ENCODE data around the gene NGFR. TPM values are rescaled to one million over a fixed set of nuclear protein-coding genes. Genes with fewer than 3 reads are reported as not detected.

The NGFR gene
- polyA plus RNA-seq, 1 of the 3 experiments (the other 2 are of a cell fraction) = 0.76 TPM

- TF ChIP-seq NFIC (IDR thresholded peaks at IDR 0.05; ENCODE audit: borderline replicate concordance) (no peak), FOXJ3 (CRISPR knock-in tag; IDR thresholded peaks at IDR 0.05) (no peak), SIN3A (IDR thresholded peaks at IDR 0.05; ENCODE audit: borderline replicate concordance, low read depth, low read length) (no peak), SMC3 (IDR thresholded peaks at IDR 0.05; ENCODE audit: low read depth, low read length) (no peak), TCF12 (IDR thresholded peaks at IDR 0.05) (no peak), CHD2 (IDR thresholded peaks at IDR 0.05; ENCODE audit: low read length, partially characterized antibody) (no peak), MEF2A (IDR thresholded peaks at IDR 0.05; ENCODE audit: borderline replicate concordance, low read depth) (no peak)
- Histone ChIP-seq H3K9me3 (no peaks in the 10 kb centered on the region), H3K36me3 (replicated peaks in 1 of 2; ENCODE audit: control insufficient read depth in 1 of 2, insufficient read depth in 2 of 2, low read length in 1 of 2) (no peaks in the 10 kb centered on the region), H3K4me2 (no peak overlapping the region), H3K4me3 (ENCODE audit: low read depth in 2 of 2, low read length in 1 of 2) (no peak overlapping the region), H4K20me1 (ENCODE audit: insufficient read depth) (no peaks in the 10 kb centered on the region), H3K9ac (no peak overlapping the region), H3K27me3 (ENCODE audit: insufficient read depth) (peaks cover 72% of the 10 kb centered on the region), H3K79me2 (ENCODE audit: insufficient read depth) (no peaks in the 10 kb centered on the region), H3K9me2 (no peaks in the 10 kb centered on the region), H3K27ac (ENCODE audit: low read depth in 2 of 2, low read length in 1 of 2) (no peak overlapping the region), H3K4me1 (ENCODE audit: control insufficient read depth in 1 of 2, insufficient read depth in 2 of 2, low read depth in 1 of 2, low read length in 1 of 2) (peaks cover 0 to 32% of the 10 kb centered on the region in 2 experiments; a peak in 1 of 4 replicates), H3F3A (replicated peaks; ENCODE audit: insufficient read depth) (no peaks in the 10 kb centered on the region), H2AFZ (ENCODE audit: low read depth) (no peak overlapping the region)
- POLR2A ChIA-PET = interaction anchor here (0.6 kb wide), 1 partner anchor 19 kb away, joined by 3 read pairs; no protein-coding TSS in a partner anchor
- no peak for DNase-seq
- CTCF ChIA-PET = interaction anchor here (1.0 to 14.6 kb wide), 11 partner anchors 9 to 526 kb away, joined by 3 to 117 read pairs (median 5); partner anchors contain the start of gene NGFR
- 78% methylated on average over 3 of the region's 5 CpGs for WGBS (ENCODE audit: low lambda C conversion rate)
Measured at GRCh38 chr17:49472527-49472926, 22.6 kb upstream of the NGFR start.

GRCh38 chr17:49473900-49474751 is 21.0 kb upstream of the NGFR start:
- Histone ChIP-seq H3K9me2 (no peaks in the 10 kb centered on the region), H3K4me2 (no peak overlapping the region), H4K20me1 (ENCODE audit: insufficient read depth) (no peaks in the 10 kb centered on the region), H3K4me3 (ENCODE audit: low read depth in 2 of 2, low read length in 1 of 2) (no peak overlapping the region), H3K9ac (no peak overlapping the region), H3F3A (replicated peaks; ENCODE audit: insufficient read depth) (no peaks in the 10 kb centered on the region), H2AFZ (ENCODE audit: low read depth) (no peak overlapping the region), H3K79me2 (ENCODE audit: insufficient read depth) (no peaks in the 10 kb centered on the region), H3K27ac (ENCODE audit: low read depth in 2 of 2, low read length in 1 of 2) (no peak overlapping the region), H3K4me1 (ENCODE audit: control insufficient read depth in 1 of 2, insufficient read depth in 2 of 2, low read depth in 1 of 2, low read length in 1 of 2) (peaks cover 0 to 32% of the 10 kb centered on the region in 2 experiments; a peak in 1 of 4 replicates), H3K36me3 (replicated peaks in 1 of 2; ENCODE audit: control insufficient read depth in 1 of 2, insufficient read depth in 2 of 2, low read length in 1 of 2) (no peaks in the 10 kb centered on the region), H3K27me3 (ENCODE audit: insufficient read depth) (peaks cover 75% of the 10 kb centered on the region), H3K9me3 (no peaks in the 10 kb centered on the region)
- no peak for DNase-seq
- ChIA-PET CTCF (interaction anchor here (0.9 to 16.3 kb wide), 8 partner anchors 20 to 83 kb away, joined by 3 to 179 read pairs (median 10); partner anchors contain the start of gene NGFR), POLR2A (interaction anchor here (0.8 kb wide), 1 partner anchor 22 kb away, joined by 3 read pairs; no protein-coding TSS in a partner anchor)
- 49% methylated on average over 9 of the region's 9 CpGs for WGBS (ENCODE audit: low lambda C conversion rate)
- TF ChIP-seq RFX5 (IDR thresholded peaks at IDR 0.05; ENCODE audit: low read length) (no peak), POLR2AphosphoS5 (IDR thresholded peaks at IDR 0.05; ENCODE audit: low read depth, low read length) (no peak), TAF1 (IDR thresholded peaks at IDR 0.05; ENCODE audit: borderline replicate concordance, low read depth, low read length) (no peak), YY1 (IDR thresholded peaks at IDR 0.05; ENCODE audit: low read depth) (no peak), TCF12 (IDR thresholded peaks at IDR 0.05) (no peak), USF2 (IDR thresholded peaks at IDR 0.05; ENCODE audit: borderline replicate concordance, low read depth, low read length) (no peak), ELF1 (IDR thresholded peaks at IDR 0.05) (no peak), RAD21 (IDR thresholded peaks at IDR 0.05; ENCODE audit: low read length) (no peak), GABPA (IDR thresholded peaks at IDR 0.05; ENCODE audit: low read depth) (no peak), EZH2phosphoT487 (IDR thresholded peaks at IDR 0.05; ENCODE audit: borderline replicate concordance, low read depth) (no peak), FOXM1 (IDR thresholded peaks at IDR 0.05; ENCODE audit: low read depth) (no peak), TEAD4 (IDR thresholded peaks at IDR 0.05; ENCODE audit: borderline replicate concordance, insufficient read depth) (no peak), MAX (IDR thresholded peaks at IDR 0.05; ENCODE audit: low read depth) (no peak), PBX3 (IDR thresholded peaks at IDR 0.05) (no peak), NRF1 (IDR thresholded peaks at IDR 0.05; ENCODE audit: low read depth, low read length) (no peak)
